ENCODE measurements around the gene ADGRV1.
"Not testable (repeated sequence)": the region's sequence is repeated elsewhere in the genome, so short reads cannot be mapped to it uniquely, and the experiment has no call there.

The ADGRV1 gene

GRCh38 chr5:90590170-90590569, 31.6 kb downstream of the ADGRV1 start:
- peaks cover 5% of the 10 kb centered on the region; the same call in 1 of the 2 replicates for H3K27me3 ChIP-seq (ENCODE audit: control insufficient read depth, low read length)
- H3K4me2 ChIP-seq (ENCODE audit: low read length), result no peak overlapping the region
- no peaks in the 10 kb centered on the region for H4K20me1 ChIP-seq (ENCODE audit: control insufficient read depth, insufficient read depth, low read depth, low read length)
- H3K4me3 ChIP-seq (ENCODE audit: low read length), result no peak overlapping the region
- TF ChIP-seq, protein P1, sequence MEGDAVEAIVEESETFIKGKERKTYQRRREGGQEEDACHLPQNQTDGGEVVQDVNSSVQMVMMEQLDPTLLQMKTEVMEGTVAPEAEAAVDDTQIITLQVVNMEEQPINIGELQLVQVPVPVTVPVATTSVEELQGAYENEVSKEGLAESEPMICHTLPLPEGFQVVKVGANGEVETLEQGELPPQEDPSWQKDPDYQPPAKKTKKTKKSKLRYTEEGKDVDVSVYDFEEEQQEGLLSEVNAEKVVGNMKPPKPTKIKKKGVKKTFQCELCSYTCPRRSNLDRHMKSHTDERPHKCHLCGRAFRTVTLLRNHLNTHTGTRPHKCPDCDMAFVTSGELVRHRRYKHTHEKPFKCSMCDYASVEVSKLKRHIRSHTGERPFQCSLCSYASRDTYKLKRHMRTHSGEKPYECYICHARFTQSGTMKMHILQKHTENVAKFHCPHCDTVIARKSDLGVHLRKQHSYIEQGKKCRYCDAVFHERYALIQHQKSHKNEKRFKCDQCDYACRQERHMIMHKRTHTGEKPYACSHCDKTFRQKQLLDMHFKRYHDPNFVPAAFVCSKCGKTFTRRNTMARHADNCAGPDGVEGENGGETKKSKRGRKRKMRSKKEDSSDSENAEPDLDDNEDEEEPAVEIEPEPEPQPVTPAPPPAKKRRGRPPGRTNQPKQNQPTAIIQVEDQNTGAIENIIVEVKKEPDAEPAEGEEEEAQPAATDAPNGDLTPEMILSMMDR (IDR thresholded peaks at IDR 0.05; ENCODE audit: low read depth, low read length, poor library complexity, severe bottlenecking), result no peak
- no peak for TF ChIP-seq EZH2phosphoT487 (IDR thresholded peaks at IDR 0.05; ENCODE audit: borderline replicate concordance, low read length)
- H3K9me2 ChIP-seq (replicated peaks; ENCODE audit: control insufficient read depth, low read length), result no peaks in the 10 kb centered on the region
- no peak overlapping the region for H3K27ac ChIP-seq (ENCODE audit: low read depth, low read length)
- no peaks in the 10 kb centered on the region for H3K79me2 ChIP-seq (ENCODE audit: control insufficient read depth, low read length)
- no peaks in the 10 kb centered on the region for H3K4me1 ChIP-seq (ENCODE audit: control insufficient read depth, low read length)
- H3K36me3 ChIP-seq (ENCODE audit: control insufficient read depth, low read length), result no peaks in the 10 kb centered on the region
- no peaks in the 10 kb centered on the region for H3K9me3 ChIP-seq (ENCODE audit: control insufficient read depth, insufficient read depth, low read length)
- no peaks in the 10 kb centered on the region for H3F3A ChIP-seq (ENCODE audit: control insufficient read depth, insufficient read depth)

- H3K4me2 ChIP-seq (ENCODE audit: low read length); H3K27me3 ChIP-seq (ENCODE audit: control insufficient read depth, low read length); H3K36me3 ChIP-seq (ENCODE audit: control insufficient read depth, low read length); H3K4me1 ChIP-seq (ENCODE audit: control insufficient read depth, low read length); H4K20me1 ChIP-seq (ENCODE audit: control insufficient read depth, insufficient read depth, low read depth, low read length); H3K4me3 ChIP-seq (ENCODE audit: low read length); H3K79me2 ChIP-seq (ENCODE audit: control insufficient read depth, low read length); H3F3A ChIP-seq (ENCODE audit: control insufficient read depth, insufficient read depth); H3K27ac ChIP-seq (ENCODE audit: low read depth, low read length); H3K9me3 ChIP-seq (ENCODE audit: control insufficient read depth, insufficient read depth, low read length); H3K9me2 ChIP-seq (replicated peaks; ENCODE audit: control insufficient read depth, low read length): not testable (repeated sequence)
These were observed 34.5 kb downstream of the ADGRV1 start for GRCh38 chr5:90593083-90593482.

DNA sequence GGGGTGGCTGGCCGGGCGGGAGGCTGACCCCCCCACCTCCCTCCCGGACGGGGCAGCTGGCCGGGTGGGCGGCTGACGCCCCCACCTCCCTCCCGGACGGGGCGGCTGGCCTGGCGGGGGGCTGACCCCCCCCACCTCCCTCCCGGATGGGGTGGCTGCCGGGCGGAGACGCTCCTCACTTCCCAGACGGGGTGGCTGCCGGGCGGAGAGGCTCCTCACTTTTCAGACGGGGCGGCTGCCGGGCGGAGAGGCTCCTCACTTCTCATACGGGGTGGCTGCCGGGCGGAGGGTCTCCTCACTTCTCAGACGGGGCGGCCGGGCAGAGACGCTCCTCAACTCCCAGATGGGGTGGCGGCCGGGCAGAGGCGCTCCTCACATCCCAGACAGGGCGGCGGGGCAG, 37.2 kb downstream of the ADGRV1 start:
- not testable (repeated sequence) for H3K9me2 ChIP-seq (replicated peaks; ENCODE audit: control insufficient read depth, low read length); H3K27me3 ChIP-seq (ENCODE audit: control insufficient read depth, low read length); H3K36me3 ChIP-seq (ENCODE audit: control insufficient read depth, low read length); H3K9me3 ChIP-seq (ENCODE audit: control insufficient read depth, insufficient read depth, low read length); H3K4me1 ChIP-seq (ENCODE audit: control insufficient read depth, low read length); H4K20me1 ChIP-seq (ENCODE audit: control insufficient read depth, insufficient read depth, low read depth, low read length); H3F3A ChIP-seq (ENCODE audit: control insufficient read depth, insufficient read depth); H3K27ac ChIP-seq (ENCODE audit: low read depth, low read length); H3K79me2 ChIP-seq (ENCODE audit: control insufficient read depth, low read length); H3K4me3 ChIP-seq (ENCODE audit: low read length); H3K4me2 ChIP-seq (ENCODE audit: low read length)

DNA sequence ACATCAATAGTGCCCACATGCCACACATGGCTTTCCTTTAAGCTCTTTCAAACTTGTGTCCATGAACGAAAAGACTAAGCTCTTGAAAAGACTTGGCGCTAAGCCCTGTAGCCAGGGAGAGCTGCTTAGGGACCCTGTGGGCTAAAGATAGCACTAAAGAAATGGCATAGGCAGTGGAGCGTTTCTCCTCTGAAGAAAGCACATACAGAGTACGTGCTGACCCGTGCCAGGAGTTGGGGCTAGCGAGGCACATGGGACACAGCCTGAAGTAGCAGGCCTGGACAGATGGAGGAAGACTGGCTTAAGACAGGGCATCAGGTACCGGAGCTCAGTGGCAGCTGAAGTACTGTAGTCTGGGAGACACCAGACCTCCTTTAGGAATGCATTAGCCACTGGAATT, 39.7 kb downstream of the ADGRV1 start:
- Histone ChIP-seq H4K20me1 (ENCODE audit: control insufficient read depth, insufficient read depth, low read depth, low read length) (no peaks in the 10 kb centered on the region), H3K4me2 (ENCODE audit: low read length) (no peak overlapping the region), H3K9me2 (replicated peaks; ENCODE audit: control insufficient read depth, low read length) (no peaks in the 10 kb centered on the region), H3K27me3 (ENCODE audit: control insufficient read depth, low read length) (no peaks in the 10 kb centered on the region; the same call in 1 of the 2 replicates), H3K4me3 (ENCODE audit: low read length) (no peak overlapping the region), H3K36me3 (ENCODE audit: control insufficient read depth, low read length) (no peaks in the 10 kb centered on the region), H3F3A (ENCODE audit: control insufficient read depth, insufficient read depth) (no peaks in the 10 kb centered on the region), H3K27ac (ENCODE audit: low read depth, low read length) (no peak overlapping the region), H3K9me3 (ENCODE audit: control insufficient read depth, insufficient read depth, low read length) (no peaks in the 10 kb centered on the region), H3K79me2 (ENCODE audit: control insufficient read depth, low read length) (no peaks in the 10 kb centered on the region), H3K4me1 (ENCODE audit: control insufficient read depth, low read length) (no peaks in the 10 kb centered on the region)
- TF ChIP-seq, protein P1 (IDR thresholded peaks at IDR 0.05; ENCODE audit: low read depth, low read length, poor library complexity, severe bottlenecking), result no peak
- no peak for TF ChIP-seq EZH2phosphoT487 (IDR thresholded peaks at IDR 0.05; ENCODE audit: borderline replicate concordance, low read length)

DNA sequence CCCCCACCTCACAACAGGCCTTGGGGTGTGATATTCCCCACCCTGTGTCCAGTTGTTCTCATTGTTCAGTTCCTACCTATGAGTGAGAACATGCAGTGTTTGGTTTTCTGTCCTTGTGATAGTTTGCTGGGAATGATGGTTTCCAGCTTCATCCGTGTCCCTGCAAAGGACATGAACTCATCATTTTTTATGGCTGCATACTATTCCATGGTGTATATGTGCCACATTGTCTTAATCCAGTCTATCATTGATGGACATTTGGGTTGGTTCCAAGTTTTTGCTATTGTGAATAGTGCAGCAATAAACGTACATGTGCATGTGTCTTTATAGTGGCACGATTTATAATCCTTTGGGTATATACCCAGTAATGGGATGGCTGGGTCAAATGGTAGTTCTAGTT, 41.7 kb downstream of the ADGRV1 start:
- H4K20me1 ChIP-seq (ENCODE audit: control insufficient read depth, insufficient read depth, low read depth, low read length); H3K79me2 ChIP-seq (ENCODE audit: control insufficient read depth, low read length); H3K36me3 ChIP-seq (ENCODE audit: control insufficient read depth, low read length); H3K4me1 ChIP-seq (ENCODE audit: control insufficient read depth, low read length); H3K27me3 ChIP-seq (ENCODE audit: control insufficient read depth, low read length); H3K4me3 ChIP-seq (ENCODE audit: low read length); H3F3A ChIP-seq (ENCODE audit: control insufficient read depth, insufficient read depth); H3K9me2 ChIP-seq (replicated peaks; ENCODE audit: control insufficient read depth, low read length); H3K4me2 ChIP-seq (ENCODE audit: low read length); H3K9me3 ChIP-seq (ENCODE audit: control insufficient read depth, insufficient read depth, low read length); H3K27ac ChIP-seq (ENCODE audit: low read depth, low read length): not testable (repeated sequence)

Data from DOHH2 (cell line).